Measurements from ENCODE around the gene MX1.

MX1 gene

DNA sequence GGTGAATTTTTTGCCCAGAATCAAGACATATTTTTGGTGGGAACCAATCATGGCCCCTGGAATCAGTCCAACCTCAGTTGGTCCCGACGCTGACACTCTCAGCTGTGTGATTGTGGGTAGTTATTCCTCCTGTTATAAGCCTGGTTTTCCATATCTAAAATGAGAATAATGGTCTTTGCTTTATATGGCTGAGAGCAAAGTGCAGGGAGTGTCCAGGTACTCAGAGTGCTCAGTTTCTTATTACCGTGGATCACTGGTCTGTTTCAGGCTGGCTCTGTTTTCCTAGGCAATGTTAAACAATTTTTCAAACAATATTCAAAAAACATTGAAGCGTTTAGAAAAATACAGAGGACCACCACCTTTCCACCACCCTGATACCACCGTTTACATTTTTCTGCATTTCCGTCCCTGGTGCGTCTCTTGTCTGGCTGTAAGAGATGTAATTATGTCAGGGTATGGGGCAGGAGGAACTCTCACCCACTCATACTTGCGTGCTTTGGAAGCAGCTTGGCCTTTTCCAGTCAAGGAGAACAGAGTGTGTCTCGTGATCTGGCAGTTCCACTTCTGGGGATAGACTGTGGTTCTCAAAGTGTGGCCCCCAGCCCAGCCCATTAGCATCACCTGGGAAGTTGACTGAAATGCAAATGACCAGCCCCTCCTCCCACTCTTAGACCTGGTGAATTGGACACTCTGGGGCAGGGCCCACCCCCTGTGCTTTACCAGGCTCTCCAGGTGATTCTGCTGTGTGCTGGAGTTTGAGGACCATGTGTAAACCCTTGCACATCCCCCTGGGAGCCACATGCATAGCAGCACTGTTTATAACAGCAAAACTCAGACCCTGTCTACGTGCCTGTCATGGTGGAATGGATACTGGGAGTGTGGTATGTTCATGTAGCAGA is 6.8 kb downstream of the MX1 start:
- no peak for DNase-seq

DNA sequence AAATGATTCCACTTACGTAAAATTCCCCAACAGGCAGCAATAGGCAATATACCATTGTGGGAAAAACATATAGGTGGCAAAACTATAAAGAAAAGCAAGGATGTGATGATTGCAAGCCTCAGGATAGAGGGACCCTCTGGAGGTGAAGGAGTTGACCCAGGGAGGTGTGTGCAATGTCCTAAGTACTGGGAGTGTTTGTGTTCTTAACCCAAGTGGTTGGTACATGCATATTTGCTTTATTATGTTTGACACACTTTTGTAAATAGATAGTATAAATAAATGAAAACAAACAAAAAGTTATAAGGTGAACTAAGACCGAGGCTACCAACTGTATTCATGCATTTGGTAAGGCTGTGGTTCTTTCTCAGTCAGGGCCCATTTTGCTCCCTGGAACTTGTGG is 7.5 kb downstream of the MX1 start:
- no peak for DNase-seq

DNA sequence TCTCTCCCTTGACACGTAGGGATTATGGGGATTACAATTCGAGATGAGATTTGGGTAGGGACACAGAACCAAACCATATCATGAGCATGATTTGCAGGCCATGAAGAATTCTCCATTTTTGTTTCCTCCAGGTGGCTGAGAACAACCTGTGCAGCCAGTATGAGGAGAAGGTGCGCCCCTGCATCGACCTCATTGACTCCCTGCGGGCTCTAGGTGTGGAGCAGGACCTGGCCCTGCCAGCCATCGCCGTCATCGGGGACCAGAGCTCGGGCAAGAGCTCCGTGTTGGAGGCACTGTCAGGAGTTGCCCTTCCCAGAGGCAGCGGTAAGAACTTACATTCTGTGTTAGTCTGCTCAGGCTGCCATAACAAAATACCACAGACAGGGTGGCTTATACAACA is 9.7 kb downstream of the MX1 start:
- DNase-seq: no peak

DNA sequence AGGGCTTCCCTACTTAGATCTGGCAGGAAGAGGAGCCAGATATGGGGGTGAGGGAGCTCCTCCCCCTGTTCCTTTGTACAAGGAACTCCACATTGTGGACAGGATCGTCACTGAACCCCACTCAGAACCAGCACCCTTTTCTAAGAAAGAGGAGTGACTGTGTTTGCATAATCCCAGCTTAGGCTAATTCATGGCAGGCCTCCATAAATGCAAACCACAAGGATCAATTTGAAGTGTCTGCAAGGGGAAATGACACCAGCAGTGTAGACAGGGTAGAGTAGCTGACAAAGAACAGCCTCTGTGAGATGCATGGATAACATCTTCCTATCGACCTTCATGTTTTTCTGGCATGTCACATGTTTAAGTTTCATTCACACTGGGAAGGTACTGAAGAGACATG is 11.7 kb downstream of the MX1 start:
- no peak for DNase-seq

DNA sequence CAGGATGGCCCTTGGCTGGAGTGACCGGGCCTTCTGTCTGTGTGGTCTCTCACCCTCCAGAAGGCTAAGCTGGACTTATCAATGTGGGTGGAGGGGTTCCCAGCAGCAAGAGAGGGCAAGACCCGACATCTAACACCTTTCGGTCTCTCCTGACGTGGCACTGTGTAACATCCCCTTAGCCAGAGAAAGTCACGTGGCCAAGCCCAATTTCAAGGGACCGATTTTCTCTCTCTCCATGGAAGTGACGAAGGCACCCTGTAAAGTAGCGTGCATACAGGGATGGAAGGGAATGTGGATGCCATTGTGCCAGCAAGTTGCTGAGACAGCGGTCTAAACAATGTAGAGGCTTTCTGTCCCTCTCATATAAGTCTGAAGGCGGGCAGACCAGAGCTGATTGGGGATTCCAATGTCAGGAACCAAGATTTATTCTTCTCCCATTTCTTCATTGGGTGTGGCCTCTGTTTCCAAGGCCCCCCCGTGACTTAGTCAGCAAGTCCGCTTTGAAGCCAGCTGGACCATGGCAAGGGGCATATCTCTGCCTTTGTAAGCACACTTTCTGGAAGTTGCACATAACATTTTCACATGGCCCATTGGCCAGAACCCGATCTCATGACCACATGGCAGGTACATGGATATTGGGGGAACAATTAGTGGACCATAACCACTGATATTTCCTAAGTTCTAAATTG is 12.5 kb downstream of the MX1 start:
- DNase-seq: no peak

DNA sequence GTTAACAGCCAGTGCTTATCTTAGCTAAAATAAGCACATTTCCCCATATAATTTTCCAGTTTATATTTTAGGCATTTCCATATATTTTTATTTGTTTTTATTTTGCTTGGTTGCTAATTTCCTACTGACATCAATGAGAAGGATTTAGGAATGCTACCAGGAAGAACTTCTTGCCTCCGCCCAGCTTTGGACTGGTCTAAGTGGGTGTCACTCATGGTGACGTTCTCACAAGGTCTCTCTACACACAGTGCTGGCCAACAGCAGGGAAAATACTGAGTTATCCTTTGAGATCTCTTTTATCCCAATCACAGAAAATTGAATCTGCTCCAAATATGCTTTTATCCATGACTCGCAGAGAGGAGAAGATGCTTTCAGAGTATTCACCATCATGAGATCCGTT is 13.2 kb downstream of the MX1 start:
- no peak for DNase-seq

DNA sequence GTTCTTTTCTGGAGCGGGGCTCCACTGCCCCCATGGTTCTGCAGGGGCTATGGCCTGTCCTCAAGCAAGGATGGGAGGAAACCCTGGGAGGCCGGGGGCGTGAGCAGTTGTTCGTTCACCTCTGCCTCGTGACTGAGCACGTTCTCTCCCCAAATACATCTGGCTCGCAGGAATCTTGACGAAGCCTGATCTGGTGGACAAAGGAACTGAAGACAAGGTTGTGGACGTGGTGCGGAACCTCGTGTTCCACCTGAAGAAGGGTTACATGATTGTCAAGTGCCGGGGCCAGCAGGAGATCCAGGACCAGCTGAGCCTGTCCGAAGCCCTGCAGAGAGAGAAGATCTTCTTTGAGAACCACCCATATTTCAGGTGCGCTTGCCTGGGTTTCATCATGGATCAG is 15.5 kb downstream of the MX1 start:
- no peak for DNase-seq

DNA sequence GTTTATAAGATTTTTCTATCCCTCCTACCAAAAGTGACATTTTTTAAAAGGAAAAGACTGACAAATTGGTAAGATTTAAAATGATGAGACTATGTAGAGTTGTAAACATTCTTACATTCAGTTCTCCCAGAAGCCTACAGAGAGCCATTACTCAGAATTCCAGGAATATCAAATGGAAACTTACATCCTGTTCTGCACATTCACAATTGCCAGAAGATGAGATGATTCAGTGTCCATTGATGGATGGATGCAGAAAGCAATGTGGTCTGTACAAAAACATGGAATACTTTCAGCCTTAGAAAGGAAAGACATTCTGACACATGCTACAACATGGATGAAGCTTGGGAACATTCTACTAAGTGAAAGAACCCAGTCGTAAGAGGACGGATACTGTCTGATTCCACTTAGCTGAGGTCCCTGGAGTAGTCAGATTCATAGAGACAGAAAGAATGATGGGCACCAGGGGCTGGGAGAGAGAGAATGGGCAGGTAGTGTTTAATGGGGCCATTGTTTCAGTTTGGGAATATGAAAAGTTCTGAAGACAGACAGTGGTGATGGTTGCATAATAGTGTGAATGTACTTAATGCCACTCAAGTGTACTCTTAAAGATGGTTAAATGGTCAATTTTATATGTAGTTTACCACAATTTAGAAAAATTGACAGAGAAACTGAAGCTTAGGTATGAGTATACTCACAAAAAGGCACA is 16.6 kb downstream of the MX1 start:
- no peak for DNase-seq

DNA sequence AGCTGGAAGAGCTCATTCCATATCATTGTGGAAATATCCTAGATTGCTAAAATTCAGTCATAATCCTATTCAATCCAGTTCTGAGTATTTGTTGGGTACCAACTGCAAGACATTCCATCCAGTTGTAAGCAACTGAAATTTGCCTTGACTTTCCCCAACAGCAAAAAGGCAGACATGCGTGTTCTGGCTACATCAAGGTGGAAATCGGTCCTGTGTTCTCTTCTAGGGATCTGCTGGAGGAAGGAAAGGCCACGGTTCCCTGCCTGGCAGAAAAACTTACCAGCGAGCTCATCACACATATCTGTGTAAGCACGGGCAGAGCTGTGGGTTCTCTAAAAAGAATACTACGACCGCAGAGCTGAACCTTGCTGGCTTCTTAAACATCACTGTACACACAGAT is 17.5 kb downstream of the MX1 start:
- DNase-seq: no peak

DNA sequence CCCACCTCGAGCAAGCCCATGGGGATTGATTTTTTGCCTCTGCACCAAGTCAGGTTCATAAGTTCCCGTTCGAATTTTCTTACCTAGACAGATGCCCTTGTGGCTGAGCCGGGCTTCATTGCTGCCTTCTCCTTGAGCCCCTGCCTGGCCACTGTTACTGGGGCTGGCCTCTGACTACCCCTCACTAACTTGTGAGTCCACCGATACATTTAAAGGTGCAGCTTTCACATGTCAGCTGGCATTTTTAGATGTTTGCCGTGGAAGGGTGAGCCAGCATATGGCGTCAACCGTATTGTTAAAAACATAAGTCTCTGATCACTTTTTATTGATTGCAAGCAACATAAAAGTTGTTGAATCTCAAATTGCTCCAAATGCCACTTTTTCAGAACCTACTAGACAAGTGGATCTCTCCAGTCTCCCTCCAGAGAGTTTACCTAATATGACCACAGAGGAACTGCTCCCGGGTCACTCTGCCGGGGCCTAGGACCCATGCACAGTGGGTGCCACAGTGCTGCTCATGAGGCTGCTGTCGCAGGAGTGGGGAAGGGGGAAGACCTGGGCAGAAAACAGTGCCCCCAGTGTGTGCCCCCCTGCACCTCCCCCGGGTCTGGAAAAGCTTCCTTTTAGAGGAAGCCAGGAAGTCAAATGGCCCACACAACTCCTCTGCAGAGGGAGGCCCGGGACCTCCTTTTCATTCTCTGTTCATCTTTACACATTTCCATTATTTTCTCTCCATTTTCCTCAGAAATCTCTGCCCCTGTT is 18.8 kb downstream of the MX1 start:
- DNase-seq: no peak

DNA sequence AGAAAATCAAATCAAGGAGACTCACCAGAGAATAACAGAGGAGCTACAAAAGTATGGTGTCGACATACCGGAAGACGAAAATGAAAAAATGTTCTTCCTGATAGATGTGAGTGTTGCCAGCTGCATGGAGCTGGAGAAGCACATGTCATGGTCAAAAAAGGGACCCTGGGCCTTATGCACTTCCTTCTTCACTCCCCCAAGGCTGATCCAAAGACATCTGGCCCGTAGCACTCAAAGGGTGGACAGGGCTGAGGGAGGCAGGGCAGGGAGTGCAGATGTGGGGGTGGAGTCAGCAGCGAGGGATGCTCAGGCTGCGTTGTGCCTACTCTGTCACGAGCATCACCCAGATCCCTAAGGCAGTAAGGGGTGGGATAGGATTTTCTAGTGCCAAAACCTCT is 19.4 kb downstream of the MX1 start:
- no peak for DNase-seq

DNA sequence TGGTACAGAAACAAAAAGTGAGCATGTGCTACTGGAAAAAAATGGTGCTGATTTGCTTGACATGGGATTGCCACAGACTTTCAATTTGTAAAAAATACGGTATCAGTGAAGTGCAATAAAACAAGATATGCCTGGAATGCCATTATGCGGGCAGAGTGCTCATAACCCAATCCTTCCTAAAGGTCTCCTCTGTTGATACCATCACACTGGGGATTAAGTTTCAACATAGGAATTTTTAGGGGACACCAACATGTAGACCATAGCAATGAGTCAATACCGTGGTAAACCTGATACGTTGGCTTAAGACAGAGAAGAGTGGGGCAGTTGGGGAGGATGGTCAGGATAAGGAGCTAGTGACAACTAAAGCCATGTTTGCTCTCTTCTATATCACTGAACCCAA is 20.5 kb downstream of the MX1 start:
- no peak for DNase-seq

DNA sequence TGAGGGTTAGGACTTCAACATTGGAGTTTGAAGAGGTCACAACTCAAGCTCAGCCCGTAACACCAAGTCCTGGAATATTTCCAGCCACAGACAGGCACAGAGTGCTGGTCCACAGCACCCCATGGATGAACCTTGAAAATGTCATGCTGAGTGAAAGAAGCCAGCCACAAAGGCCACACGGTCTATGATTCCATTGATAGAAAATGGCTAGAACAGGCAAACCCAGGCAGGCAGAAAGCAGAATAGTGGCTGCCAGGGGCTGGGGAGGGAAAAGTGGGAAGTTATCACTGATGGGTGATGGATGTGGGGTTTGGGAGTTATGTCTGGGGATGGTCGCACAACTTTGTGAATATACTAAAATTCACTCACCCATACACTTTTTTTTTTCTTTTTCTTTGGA is 21.3 kb downstream of the MX1 start:
- DNase-seq: no peak

DNA sequence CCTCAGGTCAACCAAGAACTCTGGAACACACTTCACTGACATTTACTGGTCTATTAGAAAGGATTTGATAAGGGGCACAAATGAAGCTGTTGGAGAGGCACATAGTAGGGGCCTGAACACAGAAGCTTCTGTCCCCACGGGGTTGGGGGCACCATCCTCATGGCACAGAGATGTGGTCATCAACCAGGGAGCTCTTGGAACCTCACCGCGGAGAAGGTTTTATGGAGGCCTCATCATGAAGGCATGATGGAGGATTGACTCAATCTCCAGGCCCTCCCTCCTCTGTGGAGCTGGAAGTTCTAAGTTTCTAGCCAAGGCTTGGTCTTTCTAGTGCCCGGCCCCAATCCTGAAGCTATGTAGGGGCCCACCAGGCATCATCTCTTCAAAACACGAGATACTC is 23.6 kb downstream of the MX1 start:
- DNase-seq: no peak

DNA sequence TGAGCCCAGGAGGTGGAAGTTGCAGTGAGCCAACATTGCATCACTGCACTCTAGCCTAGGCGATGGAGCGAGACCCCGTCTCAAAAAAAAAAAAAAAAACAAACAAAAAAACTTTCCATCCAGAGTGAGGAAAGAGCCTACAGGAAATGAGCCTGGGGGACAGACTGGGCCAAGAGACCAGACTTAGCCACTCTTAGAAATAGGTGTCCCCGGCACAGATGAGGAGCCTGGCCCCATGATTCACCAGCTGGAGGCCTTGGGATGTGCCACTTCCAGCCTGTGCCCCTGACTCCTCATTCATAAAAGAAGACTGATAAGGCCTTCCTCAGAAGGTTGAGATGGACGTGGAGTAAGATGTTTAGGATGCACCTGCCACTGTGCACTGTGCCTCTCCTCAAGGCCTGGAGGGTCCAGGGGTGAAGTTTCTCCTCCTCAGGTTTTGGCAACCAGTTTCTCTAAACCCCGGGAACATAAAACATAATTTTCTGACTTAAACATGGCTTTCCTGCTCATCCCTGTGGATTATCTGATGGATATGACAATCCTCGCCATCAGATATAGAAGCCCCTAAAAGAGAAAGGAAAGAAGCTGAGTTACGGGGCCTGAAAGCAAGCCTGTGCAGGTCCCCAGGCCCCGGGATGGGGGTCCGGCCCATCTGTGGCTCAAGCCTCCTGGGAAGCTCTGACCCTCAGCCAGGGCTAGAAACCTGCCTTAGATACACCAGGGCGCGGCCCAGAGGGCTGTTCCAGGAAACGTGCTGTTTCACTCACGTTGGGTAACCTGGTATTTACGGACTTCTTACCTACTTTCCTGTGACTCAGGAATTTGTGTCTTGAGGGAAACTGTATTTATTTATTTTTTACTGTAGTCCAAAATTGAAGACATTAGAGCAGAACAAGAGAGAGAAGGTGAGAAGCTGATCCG is 26.0 kb downstream of the MX1 start:
- DNase-seq: no peak

DNA sequence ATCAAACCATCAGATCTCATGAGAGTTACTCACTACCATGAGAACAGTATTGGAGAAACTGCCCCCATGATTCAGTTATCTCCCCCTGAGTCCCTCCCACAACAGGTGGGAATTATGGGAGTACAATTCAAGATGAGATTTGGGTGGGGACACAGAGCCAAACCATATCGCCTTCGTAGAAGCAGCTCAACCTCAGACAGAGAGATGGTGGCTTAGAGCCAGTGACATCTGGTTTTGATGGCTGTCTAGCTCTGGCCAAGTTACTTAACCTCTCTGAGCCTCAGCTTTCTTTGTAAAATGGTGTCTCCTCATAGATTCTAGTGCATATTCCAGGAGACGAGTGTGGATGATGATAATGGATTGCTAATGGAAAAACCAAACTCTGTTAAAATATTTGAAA is 27.2 kb downstream of the MX1 start:
- no peak for DNase-seq

DNA sequence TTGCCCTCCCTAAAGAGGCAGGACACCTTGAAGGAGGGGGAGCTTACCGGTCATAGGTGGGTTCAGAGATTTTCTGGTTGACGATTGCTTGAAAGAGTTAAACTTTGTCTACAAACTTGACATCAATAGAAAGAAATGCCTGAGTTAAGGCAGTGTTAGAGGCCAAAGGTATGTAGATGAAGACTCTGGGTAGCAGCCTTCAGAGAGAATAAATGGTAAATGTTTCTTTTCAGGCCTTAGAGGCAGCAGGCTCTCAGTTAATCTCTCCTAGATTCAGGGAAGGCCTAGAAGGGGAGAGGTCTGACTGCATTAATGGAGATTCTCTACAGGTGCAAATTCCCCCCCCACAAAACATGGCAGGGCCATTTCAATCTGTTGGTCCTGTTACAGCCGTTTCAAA is 27.7 kb downstream of the MX1 start:
- DNase-seq: no peak

DNA sequence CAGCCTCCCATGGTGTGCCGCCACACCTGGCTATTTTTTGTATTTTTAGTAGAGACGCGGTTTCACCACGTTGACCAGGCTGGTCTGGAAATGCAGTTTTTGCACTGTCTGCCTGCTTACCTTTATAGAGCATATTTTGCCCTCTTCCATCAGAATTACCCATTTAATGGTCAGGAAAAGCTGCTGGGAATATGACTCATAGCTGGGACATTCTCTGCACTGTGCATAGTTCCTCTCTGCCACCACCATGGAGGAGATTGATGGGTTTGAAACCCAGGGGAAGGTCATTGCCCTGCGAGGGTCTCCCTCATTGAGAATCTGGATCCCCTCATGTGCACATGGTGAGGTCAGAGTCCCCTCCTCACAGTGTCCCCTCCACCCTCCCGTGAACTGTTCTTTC is 32.1 kb downstream of the MX1 start:
- DNase-seq: no peak

DNA sequence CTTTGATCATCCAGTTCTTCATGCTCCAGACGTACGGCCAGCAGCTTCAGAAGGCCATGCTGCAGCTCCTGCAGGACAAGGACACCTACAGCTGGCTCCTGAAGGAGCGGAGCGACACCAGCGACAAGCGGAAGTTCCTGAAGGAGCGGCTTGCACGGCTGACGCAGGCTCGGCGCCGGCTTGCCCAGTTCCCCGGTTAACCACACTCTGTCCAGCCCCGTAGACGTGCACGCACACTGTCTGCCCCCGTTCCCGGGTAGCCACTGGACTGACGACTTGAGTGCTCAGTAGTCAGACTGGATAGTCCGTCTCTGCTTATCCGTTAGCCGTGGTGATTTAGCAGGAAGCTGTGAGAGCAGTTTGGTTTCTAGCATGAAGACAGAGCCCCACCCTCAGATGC is 32.5 kb downstream of the MX1 start:
- no peak for DNase-seq

DNA sequence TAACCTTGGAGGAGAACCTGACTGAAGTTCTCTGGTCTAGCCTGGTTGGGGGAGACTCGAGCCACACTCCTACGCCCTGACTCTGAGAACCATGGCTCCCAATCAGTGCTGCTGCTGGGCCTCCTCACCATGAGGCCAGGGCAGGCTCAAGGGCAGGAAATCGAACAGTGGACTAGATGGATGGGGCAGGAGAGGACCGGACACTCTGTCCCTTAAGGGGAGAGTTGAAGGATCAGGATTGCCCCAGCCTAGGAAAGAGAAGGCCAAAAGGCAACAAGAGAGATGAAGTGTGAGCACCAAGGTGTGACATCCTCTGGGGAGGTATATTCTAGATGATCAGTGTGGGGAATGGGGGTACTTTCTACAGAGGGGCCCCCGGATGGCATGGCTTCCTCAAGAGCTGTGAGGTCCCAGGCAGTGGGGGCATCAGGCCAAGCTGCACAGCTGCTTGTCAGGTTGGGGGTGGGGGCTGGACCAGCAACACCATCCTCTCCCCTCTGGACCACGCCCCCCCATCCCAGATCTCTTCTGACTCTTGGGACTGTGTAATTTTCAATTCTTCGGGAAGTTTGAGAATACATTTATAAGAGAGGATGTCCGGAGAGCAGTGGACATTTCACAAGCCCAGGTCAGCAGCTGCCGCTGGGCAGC is 34.0 kb downstream of the MX1 start:
- no peak for DNase-seq

Measured in CD4-positive, alpha-beta T cell treated with Interleukin-17A for 1 hour (primary cell).